HG03280 (cell line): Measurements from ENCODE around the gene DLX1.
A peak's percentile ranks its signal among the peaks of the same experiment; 100 is the strongest.

Experiments used
- ATAC-seq: cut with Tn5 transposase; IDR thresholded peaks from one replicate; pipeline ENCODE4 v1.9.1; 2021; ENCODE audit warnings: mild to moderate bottlenecking, moderate library complexity; ENCODE audit not compliant: unreplicated experiment

Gene DLX1

DNA sequence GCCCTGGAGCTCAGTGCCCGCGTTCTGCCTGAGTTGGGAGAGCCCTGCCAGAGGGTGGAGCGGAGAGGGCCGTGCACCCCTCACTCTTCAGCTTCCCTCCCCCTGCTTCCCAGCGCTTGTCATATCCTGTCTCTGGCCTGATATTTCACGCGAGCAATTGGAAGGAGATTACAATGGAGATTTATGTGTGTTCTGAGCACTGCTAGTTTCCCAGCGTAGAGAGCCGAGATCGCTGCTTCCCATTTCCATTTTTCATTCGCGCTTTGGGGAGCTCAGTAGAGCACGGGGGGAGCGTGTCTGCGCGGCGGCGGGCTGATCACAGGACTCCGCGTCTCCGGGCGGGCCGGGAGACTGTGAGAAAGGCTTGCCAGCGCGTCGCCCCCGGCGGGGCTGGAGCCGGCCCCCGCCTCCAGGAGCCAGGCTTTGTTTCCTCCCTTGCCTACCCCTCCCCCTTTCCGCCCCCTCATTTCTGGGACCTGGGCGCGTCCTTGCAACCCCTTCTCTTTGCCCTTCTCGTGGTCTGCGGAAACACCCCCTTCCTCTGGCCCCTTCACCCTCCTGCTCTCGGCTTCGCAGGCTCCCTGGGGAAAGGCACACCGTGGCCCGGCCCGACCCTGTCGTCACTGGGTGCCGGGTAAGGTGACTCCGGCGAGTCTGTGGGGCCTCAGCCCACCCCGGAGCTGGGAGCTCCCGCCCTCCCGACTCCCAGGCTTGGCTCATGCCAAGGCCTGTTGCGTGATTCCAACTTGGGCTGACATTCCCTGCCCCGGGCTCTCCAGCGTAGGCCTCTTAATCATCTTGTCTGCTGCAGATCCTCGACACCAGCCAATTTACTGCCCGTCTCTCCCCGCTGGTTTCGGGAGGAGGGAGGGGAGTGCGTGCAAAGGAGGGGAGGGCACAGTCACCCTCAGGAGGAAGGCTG lies 11.6 kb downstream of the DLX1 start:
- no peak for ATAC-seq

DNA sequence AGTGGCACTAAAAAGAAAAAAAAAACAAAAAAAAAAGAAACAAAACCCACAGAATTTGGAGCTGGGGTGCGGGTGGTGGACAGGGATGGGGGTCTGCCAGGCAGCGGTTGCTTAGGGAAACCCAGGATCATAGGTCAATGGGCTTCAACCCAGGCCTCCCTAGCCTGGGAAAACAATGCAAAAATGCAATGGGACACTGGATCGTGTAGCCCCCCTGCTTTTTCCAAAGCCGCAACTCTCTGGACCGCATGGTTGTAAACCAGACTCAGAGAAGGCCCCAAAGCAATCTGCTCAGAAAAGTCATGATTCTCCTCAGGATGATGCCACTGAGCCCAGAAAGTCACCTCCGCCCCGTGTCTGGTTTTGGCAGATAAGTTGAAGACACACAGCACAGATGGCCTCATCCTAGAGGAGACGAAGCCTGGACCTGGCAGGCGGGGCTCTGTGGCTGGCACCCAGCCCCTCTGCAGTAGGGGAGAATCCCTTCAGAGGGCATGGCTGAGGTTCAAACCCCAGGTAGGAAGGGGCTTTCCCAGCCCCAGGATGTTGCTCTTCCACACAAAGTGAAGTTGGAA lies 12.3 kb downstream of the DLX1 start:
- no peak for ATAC-seq

DNA sequence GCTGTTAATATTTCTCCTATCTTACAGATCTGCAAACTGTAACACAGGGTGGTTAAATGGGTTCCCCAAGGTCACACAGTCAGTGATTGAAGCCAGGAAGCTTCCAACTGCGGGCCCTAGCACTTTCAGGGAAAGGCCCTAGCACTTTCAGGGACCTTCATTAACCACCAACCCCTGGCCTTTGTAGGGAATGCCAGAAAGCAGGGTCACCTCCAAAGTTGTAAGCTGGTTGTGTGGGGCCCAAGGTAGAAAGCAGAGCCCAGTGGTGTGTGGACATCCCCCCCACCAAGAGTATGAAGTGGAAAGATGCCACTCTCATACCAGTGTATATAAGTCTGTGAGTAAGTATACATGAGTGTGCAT lies 13.0 kb downstream of the DLX1 start:
- no peak for ATAC-seq

DNA sequence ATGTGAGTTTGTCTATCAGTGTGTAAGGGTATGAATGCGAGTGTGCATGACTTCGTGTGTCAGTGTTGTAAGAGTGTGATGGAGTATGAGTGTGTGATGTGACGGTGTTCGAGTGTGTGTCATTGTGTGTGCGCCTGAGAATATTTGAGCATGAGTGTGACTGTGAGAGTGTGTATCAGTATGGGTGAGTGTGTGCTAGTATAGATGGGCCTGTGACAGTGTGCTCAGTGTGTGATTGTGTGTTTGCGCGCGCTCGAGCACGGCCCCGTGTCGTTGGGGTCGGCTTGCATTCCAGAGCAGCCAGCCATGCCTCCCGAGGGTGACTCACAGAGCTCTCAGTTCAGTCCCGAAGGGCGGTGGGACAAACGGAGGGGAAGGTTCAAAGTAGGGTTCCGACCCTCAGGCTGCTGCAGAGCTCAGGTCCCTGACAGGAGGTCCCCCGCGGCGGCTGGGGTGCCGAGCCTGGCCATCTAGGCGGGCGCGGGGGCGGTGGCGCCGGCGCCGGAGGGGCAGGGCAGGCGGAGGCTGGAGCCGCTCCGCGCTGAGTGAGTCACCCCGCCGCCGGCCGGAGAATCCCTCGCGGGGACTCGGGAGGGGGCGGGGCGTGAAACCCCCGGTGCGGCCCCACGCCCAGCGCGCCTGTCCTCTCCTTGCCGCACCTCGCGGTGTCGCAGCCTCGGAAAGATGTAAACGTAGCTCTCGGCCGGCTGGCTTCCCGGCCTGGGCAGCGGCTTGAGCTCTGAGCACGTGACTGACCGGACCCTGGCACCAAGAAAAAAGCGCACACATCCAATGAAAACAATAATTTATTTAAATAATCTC lies 13.6 kb downstream of the DLX1 start:
- ATAC-seq, result no peak

DNA sequence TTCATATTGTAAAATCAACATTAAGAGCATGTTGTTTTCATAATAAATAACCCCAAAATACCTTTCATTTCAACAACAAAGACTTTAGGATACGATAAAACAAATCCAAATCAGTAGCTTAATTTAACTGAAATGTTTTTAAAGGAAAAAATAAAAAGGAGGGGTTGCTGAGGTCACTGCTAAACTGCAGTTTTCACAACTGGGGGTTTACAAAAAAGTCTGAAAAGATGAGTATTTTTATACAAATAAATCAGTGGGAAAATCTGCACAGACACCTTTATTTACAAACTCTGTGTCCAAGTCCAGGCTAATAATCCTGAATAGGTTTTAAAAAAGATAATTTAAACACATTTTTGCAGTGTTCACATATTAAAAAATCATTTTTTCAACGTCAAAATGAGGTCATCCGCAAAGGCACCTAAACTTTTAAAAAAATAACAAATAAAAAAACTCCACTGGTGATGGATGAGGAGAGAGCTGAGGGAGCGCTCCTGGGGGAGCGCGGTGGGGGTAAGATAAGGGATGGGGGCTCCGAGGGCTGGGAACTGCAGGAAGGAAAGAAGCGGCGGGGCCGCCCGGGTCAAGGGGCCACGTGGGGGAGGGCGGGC lies 14.3 kb downstream of the DLX1 start:
- ATAC-seq, result no peak

DNA sequence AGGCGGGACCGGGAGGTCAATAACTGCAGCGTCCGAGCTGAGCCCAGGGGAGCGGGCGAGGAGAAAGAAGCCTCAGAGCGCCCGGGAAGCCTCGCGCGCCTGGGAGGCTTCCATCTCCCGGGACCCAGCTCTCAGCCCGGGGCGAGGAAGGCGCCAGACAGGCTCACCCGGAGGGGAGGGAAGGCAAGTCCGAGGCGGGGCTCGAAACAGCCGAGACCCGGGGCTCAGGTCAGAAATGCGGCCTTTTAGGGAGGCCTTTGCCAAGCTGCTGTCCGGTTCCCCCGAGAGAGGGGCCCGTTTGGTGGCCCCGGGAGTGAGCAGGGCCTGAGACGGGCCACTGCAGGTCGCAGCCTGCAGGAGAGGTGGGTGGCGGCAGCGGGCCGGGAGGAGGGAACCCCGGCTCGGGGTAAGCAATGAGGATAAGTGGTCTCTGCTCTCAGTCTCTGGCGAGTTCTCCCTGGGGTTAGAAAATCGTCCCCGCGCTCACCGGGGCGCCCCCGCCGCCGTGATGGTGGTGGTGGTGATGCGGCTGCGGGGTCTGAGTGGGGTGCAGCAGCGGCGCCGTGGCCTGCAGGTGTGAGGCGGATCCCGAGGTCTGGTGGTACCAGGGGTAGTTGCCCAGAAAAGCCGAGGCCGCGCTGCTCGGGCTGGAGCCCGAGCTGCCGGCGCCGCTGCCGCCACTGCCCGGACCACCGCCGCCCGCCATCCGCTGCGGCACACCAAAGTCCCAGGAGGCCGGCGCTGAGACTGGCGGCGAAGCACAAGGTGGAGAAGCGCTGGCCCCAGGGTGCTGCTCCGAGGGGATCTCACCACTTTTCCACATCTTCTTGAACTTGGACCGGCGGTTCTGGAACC lies 15.0 kb downstream of the DLX1 start:
- no peak for ATAC-seq

DNA sequence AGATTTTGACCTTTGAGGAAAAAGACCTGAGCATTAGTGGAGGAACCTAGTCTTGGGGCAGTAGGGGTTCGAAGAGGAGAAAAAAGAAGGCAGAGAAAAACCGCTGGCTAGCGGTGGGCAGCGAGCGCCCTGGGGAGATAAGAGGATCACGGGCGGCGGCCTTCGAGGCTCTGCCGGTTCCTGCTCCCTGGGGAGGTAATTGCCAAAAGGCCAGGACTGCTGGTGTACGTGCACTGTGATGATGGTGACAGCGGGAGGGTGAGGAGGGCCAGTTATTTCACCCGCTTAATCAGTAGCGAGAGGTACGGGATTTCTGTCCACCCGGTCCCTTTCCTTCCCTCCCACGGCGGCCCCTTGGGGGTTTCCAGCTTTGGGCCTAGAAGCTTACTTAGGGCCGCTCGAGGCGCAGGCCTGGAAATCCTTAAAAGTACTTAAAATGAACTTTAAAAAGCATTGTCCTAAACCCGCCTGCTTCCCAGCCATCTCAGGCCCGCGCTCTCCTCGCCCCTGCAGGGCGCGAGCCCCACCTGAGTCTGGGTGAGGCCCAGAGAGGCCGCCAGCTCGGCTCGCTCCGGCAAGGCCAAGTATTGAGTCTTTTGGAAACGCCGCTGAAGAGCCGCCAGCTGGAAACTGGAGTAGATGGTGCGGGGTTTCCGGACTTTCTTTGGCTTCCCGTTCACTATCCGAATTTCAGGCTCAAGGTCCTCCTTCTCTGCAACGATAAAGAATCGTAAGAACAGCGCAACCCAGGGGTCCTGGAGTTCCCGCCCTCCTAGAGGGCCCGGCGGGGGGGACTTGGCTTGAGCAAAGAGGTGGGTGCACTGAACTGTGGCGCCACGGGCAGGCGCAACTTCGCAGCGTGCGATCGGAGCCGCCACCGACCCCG lies 15.9 kb downstream of the DLX1 start:
- no peak for ATAC-seq

DNA sequence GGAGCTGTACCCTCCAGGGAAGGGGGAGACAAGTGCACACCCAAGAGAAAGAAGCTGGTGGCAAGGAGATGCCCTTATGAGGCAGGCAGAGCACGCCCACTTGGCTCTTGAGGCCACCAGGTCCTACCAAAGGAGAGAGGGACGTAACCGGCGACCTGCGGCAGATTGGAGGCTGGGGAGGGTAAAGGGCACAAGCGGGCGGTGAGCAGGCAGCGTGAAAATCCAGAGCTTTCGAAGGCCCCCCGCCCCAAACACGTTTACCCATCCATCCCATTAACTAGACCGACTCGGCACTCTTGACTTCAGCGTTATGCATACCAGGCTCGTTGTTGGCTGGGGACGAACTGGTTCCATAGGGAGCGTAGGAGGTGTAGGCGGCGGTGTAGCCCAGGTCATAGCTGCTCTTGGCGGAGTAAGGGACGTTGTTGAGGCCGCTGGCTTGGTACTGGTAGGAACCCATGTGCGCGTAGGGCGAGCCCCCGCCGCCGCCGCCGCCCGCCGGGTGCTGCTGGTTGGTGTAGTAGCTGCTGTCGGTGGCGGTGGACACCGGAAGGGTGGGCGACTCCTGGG lies 16.6 kb downstream of the DLX1 start:
- ATAC-seq, result peak; percentile 9

DNA sequence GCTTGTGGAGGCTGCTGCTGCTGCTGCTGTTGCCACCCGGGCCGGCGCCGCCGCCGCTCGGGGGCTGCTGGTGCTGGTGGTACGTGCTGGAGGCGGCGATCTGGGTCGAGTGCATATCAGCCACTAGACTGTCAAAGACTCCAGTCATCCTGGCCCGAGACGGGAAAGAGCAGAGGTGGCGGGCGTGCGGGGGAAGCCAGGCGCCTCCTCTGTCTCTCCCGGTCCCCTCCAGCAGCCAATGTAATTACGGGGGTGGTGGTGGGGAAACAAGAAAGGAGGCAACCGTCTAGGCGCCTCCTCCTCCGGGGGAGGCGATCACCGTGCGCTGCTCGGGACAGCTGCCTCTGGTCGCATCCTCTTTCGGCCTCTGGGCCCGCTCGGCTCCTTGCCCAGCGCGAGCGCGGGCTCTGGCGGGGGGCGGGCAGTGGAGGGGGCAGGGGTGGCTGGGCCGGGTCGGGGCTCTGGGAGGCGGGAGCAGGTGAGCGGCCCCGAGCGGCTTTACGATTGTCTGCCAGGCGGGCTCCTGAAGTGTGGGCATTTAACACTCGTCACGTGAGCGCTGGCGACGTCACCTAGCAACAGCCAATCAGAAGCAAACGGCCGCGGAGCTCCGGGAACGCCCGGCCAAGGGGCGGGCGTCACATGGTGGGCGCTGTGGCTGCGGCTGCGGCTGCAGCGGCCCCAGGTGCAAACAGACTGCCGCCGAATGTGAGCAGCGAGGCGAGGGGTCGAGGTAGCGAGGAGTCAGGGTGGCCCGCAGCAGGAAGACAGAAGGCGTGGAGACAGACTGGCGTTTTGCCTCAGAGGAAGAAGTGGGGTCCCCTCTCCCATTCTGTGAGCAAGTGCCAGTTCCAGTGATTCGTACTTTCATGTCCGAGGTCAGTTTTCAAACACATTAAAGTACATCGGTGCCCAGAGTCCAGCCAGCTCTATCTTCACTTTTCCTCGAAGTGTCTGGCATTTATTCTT lies 17.4 kb downstream of the DLX1 start, which contains the start of gene DLX2:
DLX2 (minus strand) TSS at position 510 of the 969 bp plus-strand sequence; CDS start at position 148, 362 bp downstream.
- peak; percentile 78 for ATAC-seq

DNA sequence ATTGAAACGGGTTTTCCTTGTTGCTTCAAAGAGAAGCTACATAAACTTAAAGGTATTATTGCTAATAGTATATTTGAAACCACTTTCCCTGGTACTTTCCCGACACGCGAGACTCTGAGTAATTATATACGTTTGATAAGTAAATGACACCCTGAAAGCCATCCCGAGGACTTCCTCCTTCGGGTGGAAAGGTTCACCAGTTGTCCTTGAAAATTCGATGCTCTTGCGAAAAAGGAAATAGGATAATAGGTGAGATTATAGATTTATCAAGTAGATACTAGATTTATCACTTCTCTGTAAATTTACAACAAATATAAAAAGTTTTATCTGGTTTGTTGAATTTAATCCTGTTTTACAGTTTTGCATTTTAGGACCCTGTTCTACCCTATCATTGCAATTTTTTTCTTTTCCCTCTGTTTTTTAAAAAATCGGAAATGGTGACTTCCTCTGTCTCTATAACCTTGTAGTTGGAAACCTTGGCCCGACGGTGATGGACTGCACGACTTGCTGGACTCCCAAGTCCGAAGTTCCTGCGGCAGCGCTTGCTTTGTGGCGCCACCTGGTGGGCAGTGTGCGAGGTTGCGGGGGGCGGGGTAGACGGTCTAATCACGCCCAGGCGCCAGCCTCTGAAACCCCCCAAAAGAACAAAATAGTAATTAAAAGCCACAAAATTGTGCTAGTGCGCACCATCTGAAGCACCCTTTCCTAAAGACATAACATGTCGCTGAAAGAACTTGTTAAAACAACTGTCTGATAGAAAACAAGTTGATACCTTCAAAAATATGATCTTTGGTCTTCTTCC lies 18.4 kb downstream of the DLX1 start:
- no peak for ATAC-seq

DNA sequence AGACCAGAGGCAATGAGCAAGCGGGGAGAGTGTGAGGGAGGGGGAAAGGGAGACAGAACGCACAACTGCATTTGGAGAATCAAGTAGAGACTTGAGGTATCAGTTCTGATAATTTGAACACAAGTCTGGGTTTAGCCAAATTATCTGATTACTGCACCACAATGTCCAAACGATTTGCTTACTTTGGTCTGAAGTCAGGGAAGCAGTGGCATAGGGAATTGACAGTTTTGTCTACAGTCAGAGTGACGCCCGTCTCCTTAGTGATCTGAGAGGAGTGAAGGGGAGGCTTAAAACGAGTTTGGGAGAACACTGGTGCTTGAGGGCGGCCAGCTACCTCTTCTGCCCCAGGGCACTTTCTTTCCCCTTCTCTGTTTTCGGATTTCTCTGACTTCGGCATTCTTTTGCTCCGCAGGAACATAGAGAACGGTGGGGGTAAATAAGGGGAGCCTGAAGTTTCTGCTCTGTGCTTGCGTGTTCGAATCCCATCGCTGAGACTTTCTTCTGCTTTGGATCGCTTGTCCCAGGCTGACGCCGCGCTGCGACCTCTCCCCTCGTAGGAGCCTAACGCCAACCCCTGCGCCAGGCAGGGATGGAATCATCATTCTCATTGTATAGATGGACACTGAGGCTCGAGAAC lies 20.3 kb downstream of the DLX1 start:
- no peak for ATAC-seq

DNA sequence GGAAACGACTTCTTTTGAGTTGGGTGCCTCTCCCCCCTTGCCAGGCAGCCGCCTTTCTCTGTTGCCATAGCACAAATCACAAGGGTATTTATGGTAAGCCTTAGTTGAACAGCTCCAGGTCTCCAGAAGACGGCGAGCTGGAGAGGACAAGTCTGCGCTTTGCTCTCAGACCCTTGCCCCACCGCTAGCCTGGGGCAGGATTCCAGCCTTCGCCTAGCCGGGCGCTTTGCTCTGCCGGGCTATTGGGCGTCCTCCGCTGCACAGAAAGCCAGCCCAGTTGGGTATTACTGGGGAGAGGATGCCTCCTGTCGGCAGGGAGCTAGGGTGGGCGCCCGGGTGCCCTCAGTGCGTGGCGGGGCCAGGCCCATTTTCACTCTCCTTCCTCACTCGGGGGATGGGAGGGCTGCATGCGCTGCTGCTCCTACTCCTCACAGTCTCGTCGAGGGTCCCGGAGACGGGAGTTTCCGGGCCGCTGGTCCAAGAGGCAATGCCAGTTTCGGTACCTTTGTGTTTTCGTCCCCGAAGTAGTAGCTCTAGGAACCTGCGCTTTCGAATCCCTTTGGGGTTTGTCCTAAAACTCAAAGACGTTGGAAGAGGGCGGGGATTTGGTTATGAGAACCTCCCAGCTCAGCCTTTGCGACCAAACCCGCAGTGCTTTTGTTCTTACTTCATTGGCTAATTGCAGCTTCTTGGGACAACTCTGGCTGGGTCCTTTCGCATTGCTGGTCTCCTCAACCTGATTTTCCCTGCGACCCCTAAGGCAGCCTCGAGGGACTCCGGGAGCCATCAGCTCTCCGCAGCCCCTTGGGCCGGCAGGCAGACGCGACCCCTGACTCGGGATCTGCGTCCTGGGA lies 21.0 kb downstream of the DLX1 start:
- ATAC-seq, result no peak

DNA sequence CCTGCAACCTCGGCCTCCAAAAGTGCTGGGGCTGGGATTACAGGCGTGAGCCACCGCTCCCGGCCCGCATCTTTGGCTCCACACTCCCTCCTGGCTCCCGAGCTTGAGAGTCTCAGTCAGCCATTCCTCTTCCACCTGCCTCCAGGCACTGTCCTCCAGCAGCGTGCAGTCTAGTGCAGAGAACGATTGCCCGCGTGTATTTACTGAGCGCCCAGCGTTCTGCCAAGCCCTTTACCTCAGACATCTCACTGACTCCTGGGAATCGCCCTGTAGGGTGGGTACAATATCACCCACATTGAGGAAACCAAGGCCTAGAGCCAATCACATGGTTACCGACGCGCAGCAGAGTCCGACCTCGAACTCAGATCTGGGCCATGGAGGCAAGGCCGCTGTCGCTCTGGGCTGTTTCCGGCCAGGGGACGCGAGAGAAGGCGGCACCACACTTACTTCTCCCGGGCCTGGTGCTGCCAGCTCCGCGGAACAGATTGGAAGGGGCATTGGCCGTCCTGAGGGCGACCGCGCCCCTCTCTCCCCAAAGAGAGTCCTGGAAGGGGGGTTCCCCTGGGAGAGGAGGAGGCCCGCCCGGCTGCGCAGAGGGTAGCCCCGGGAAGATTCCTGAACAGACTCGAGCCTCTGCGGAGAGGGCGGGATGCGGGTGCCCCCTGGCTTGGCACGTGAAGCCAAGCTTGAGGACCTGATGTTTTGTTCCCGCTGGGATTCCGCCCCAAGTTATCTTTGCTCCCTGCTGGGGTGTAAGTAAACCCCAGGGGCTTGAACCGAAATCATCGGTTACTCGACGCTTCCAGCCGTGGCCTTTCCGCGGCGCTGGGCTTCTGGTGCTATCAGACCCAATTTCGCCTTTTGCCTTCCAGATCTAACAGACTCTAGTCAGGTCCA lies 22.6 kb downstream of the DLX1 start:
- no peak for ATAC-seq

DNA sequence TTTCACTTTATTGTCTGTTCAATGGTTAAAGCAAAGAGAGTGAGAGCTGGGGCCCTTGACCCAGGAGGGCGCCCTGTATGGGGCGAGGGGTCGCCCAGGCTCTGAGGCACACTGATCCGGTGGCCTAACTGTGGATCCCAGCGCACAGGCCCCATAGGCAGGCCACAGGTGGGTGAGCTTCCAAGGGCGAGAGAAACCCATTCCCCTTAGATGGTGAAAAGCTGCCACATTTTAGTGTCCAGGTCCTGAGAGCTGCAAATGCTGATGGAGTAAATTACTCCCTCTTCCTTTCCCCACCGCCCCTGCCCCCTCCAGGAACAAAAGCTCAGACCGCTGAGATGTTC lies 23.3 kb downstream of the DLX1 start:
- no peak for ATAC-seq
